GM19395 (cell line): Measurements from ENCODE around the gene SNAP47.
A peak's percentile ranks its signal among the peaks of the same experiment; 100 is the strongest.

Experiments used
- ATAC-seq: cut with Tn5 transposase; IDR thresholded peaks from one replicate; pipeline ENCODE4 v1.9.1; 2021; ENCODE audit warnings: mild to moderate bottlenecking, moderate library complexity; ENCODE audit not compliant: unreplicated experiment

Gene SNAP47

GRCh38 chr1:227780101-227781044 lies 45.1 kb downstream of the SNAP47 start:
- ATAC-seq = no peak

GRCh38 chr1:227781314-227781930 lies 46.2 kb downstream of the SNAP47 start:
- no peak for ATAC-seq

GRCh38 chr1:227782226-227782625 lies 47.0 kb downstream of the SNAP47 start:
- no peak for ATAC-seq

GRCh38 chr1:227785094-227785804 lies 50.0 kb downstream of the SNAP47 start:
- no peak for ATAC-seq

- ATAC-seq = no peak
Observed at GRCh38 chr1:227785805-227786671, 50.8 kb downstream of the SNAP47 start.

- peak; percentile 0 for ATAC-seq
Observed at GRCh38 chr1:227786673-227787512, 51.7 kb downstream of the SNAP47 start.

- peak; percentile 87 for ATAC-seq
Observed at GRCh38 chr1:227787513-227788270, 52.5 kb downstream of the SNAP47 start.

GRCh38 chr1:227788271-227789083 lies 53.2 kb downstream of the SNAP47 start:
- peak; percentile 70 for ATAC-seq

- ATAC-seq = no peak
Observed at GRCh38 chr1:227789084-227790033, 54.1 kb downstream of the SNAP47 start.

GRCh38 chr1:227790034-227790400 lies 54.8 kb downstream of the SNAP47 start:
- ATAC-seq = no peak

GRCh38 chr1:227790868-227791267 lies 55.6 kb downstream of the SNAP47 start:
- ATAC-seq = no peak

- ATAC-seq = no peak
Observed at GRCh38 chr1:227791425-227792143, 56.3 kb downstream of the SNAP47 start.

- no peak for ATAC-seq
Observed at GRCh38 chr1:227792216-227793078, 57.2 kb downstream of the SNAP47 start.

GRCh38 chr1:227793079-227793947 lies 58.1 kb downstream of the SNAP47 start:
- ATAC-seq = no peak
